Stimulated activated CD8-positive, alpha-beta memory T cell treated with anti-CD3 and anti-CD28 coated beads, Interleukin-4, amount 100 ng/mL, for 24 hours (primary cell): ENCODE measurements around the gene TRANK1.
"Not testable (repeated sequence)": the region's sequence is repeated elsewhere in the genome, so short reads cannot be mapped to it uniquely, and the experiment has no call there.

Source experiments
- DNase-seq: peaks from one replicate; pipeline ENCODE4 v3.0.0-alpha.2; 2020; ENCODE audit warnings: low read depth

Gene TRANK1

DNA sequence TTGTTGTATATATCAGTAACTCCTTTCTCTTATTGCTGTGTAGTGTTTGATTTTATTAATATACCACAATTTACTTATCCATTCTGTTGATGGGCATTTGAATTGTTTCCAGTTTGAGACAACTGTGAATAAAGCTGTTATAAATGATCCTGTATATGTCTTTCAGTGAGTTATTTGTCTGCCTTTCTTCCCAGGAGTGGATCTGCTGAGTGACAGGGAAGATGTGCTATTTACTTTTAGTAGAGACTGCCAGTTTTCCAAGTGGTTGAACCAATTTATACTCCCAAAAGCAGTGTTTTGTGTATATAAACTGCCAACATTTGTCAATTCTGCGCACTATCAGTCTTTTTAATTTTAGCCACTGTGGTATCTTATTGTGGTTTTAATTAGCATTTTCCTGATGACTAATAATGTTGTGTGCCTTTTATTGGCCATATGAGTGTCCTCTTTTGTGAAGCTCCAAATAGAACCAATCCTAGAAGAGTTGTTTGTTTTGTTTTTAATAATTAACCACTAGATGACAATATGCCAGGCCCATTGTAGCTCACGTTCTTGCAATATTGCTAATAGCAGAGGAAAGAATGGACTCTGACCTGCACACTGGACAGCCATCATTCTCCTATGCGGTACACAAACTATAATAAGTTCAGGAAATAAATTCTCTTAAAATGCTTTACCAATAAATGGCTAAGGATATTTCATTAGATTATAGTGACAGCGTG lies 25.3 kb downstream of the TRANK1 start:
- DNase-seq = no peak

DNA sequence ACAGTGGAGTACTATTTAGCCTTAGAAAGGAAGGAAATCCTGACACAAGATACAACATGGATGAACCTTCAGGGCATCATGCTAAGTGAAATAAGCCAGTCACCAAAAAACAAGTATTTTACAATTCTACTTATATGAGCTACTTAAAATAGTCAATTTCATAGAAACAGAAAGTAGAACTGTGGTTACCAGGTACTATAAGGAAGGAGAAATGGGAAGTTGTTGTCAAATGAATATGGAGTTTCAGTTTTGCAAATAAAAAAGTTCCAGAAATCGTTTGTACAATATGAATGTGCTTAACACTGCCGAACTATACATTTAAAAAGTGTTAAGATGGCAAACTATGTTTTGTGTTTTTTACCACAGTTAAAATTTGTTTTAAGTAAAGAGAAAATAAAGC lies 26.8 kb downstream of the TRANK1 start:
- DNase-seq = no peak

DNA sequence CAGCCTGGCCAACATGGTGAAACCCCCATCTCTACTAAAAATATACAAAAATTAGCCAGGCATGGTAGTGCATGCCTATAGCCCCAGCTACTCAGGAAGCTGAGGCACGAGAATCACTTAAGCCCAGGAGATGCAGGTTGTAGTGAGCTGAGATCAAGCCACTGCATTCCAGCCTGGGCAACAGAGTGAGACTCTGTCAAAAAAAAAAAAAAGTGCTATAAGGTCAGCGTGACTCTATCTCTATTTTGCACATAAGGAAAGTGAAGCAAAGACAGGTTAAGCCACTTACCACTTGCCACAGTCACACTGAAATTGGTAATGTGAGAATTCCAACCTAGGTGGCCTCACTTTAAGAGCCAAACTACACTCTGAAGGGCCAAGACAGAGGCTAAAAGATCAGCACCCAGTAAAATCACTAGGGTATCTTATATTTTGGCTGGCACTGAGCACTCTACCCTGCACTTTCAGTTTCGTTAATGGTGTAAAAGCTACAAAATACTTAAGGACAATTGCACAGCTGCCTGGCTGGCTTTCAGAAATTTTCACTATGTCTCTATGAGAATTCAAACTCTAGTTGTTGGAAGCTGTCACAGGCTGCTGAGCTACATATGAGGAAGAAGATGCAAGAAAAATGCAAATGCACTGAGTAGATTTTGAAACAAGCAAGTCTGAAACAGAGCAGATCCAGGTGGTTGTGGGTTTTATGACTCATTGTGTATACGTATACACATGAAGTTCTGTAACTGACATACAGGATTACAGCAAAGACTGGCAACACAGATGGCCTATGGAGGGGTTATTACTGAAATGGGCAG lies 32.7 kb downstream of the TRANK1 start:
- no peak for DNase-seq

DNA sequence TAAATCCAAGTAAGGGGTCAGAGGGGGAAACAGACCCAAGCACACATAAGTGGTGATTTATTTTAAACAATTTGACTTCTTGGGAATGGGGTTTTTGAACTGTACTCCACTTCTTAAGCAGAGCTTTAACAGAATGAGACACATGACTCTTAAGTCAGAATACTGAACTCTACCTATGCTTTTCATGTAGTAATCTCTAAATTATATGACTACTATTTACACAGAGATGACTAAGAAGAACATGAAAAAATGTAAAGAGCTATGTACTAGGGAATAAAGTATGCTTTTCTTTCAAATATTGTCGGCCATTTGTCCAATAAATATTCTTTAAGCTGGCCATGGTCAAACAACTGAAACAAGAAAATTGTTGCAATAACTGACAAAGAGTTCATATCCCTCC lies 35.2 kb downstream of the TRANK1 start:
- DNase-seq = no peak

DNA sequence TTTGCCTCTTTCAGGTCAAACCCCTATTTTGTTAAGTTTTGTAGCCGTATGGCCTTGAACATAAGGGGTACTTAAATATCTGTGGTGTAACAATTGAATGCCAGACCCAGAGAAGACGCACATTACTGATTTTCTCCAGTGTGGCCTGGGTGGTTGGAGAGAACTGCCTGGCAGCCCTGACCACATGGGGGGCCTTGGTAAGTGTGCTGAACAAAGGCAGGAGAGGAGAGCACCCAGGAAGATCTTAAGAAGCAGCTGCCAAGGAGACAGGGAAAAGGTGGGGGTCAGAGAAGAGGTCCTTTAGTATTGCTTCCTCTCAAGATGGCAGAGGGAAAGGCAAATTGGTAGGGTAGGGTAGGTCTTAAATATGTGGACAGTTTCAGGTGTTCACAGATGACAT lies 35.7 kb downstream of the TRANK1 start:
- DNase-seq = no peak

DNA sequence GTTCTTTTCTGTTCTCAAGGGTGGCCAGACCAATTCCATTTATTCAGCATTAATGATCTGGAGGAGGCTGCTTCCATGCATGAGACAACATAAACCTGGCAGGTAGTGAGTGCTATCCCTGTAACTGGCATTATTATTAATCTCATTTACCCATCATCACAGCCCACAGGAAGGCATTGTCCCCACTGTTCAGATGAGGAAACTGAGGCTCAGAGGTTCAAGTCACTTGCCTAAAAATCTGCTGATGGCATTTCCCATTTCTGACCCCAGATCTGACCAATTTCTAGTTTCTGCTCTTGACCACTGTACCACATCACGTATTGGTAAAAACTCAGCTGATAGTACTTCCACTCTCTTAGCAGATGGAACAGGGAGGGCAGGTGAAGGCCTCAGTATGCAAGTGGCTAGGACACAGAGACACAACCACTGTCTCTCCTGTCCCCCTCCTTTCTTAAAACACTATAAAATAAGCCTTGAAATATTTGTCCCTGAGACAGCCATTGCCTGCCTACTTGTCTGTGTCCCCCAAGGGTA lies 36.1 kb downstream of the TRANK1 start:
- no peak for DNase-seq

DNA sequence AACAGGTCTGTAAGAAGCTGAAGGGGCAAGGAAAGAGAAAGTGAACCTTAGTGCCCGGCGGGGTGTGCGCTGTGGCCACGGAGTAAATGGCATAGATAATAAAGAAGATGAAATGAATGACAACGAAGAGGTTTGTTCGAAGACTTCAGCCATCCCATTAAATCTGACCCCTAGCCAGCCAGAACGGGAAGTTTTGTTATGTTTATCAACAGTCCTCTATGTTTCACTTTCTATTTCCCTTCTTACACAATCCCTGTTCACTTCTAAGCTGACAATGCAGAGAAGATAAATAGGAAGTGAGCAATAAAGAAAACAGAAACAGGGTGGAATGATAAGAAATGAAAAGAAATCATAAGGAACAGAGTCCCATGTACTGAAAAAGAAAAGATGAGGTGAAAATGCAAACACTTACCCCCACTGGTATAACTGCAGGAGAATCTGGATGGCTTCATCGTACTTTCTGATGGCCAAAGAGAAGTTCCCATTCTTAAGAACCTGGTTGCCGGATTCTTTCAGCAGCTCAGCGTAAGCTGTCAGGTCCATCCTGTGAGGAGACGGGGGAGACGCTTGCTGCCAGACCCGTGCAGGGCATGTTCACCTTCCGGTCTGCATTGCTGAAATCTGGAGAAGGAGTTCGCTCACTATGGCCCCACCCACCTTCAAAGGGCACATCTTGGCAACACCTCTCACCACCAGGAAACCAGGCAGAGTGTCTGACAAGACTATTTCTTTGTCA lies 36.8 kb downstream of the TRANK1 start:
- peak; percentile 18 for DNase-seq

DNA sequence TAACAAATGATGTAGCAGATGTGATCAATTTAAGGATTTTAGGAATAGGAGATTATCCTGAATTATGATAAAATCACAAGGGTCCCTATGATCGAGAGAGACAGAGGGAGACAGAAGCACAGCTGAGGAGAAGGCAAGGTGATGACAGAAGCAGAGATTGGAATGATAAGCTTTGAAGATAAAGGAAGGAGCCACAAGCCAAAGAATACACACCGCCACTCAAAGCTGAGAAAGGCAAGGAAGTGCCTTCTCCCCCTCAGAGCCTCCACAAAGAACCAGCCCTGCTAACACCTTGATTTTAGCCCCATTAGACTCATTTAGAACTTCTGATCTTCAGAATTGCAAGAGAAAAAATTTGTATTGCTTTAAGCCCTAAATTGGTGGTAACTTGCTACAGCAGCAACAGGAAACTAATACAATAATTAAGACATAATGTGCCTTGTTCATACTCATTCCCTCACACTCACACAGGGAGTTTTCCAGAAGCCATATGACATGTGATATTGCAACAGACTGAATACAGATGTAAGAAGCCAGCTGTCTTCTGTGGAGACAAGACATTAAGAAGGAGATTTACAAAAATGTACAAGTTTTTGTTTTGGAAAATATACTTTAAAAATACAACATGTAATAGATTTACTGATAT lies 38.2 kb downstream of the TRANK1 start:
- DNase-seq = no peak

DNA sequence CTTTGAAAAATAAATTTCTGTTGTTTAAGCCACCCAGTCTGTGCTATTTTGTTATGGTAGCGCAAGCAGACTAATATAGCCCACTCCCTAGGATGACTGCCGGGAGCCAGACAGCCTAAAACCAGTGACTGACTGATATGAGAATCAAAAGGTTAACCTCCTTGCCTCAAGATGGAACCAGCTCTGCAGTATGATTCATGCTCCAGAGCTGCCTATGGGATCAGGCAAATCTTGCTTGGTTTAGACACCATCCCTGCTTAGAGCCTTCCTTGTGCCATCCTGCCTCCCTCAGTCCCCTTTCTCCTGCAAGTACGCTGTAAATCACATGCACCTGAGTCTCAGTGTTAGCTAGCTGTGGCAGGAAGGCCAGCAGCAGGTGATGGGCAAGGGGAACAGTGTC lies 39.3 kb downstream of the TRANK1 start:
- DNase-seq = no peak

DNA sequence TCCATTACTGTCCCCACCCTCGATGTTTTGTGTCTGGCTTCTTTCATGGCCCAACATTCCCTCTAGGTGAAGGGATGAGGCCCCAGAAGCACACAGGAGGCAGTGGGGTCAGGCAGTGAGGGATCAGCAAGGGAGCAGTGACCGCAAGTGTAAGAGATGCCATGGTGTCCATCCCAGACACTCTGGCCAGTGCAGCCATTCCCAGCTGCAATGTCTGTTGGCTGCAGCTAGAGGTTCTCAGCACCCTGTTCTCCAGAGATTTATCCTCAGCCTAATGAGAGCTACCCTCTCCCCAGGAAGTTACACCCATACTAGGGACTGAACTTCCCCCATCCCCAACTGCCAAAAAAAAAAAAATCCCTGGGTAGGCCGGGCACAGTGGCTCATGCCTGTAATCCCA lies 40.2 kb downstream of the TRANK1 start:
- DNase-seq = no peak

DNA sequence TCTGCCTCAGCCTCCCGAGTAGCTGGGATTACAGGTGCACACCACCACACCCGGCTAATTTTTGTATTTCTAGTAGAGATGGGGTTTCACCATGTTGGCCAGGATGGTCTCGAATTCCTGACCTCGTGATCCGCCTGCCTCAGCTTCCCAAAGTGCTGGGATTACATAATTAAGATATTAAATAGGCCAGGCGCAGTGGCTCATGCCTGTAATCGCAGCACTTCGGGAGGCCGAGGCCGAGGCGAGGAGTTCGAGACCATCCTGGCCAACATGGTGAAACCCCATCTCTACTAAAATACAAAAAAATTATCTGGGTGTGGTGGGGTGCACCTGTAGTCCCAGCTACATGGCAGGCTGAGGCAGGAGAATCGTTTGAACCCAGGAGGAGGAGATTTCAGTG lies 40.8 kb downstream of the TRANK1 start:
- not testable (repeated sequence) for DNase-seq

DNA sequence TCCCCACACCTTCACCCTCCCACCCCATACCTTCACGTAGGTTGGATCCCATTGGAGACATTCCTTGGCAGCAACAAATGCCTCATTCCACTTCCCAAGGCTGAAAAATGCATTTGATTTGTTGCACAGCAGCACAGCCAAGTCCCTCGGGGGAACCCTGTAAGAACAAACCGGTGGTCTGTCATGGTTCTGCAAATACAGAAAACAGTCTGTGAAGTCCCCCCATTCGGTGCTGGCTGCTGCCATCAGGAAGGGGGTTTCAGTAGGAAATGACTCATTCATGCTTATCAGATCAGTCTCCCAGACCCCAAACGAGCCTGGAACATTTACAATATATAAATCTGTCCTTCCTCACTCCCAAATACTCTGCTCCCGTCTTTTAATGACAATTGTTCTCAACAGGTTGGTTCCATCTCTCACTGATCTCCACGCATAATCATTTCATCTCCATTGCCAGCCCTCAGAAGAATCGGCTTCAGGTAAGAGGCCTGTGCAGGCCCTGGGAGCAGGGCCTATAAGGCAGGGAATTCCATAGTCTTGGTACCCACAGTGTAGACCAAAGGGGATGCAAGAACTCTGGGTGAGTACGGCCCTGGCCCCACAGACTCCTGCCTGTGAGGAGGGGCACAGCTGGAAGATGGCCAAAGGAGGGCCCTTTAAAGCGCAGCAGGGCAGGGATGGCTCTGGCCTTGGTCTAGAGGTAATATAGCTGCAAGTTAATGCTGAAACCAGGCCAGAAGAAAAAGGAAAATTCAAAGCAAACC lies 41.6 kb downstream of the TRANK1 start:
- no peak for DNase-seq

DNA sequence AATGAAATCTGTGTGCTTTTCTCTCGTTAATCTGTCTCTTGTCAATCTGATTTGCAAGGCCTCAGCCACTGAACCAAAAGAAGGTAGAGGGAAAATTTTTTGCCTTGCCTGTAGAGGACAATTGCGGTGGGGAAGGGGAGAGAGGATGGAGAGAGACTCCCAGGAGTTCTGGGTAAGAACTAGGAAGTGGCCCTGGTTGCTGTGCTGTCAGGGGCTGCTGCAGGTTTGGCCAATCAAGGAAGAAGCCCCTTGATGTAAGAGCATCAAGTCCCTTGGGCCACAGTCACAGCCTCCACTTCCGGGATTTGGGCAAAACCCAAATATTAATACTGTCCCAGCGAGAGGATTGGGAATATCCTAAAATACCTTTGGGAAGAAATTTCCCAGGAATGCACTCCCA lies 43.3 kb downstream of the TRANK1 start:
- DNase-seq = no peak

DNA sequence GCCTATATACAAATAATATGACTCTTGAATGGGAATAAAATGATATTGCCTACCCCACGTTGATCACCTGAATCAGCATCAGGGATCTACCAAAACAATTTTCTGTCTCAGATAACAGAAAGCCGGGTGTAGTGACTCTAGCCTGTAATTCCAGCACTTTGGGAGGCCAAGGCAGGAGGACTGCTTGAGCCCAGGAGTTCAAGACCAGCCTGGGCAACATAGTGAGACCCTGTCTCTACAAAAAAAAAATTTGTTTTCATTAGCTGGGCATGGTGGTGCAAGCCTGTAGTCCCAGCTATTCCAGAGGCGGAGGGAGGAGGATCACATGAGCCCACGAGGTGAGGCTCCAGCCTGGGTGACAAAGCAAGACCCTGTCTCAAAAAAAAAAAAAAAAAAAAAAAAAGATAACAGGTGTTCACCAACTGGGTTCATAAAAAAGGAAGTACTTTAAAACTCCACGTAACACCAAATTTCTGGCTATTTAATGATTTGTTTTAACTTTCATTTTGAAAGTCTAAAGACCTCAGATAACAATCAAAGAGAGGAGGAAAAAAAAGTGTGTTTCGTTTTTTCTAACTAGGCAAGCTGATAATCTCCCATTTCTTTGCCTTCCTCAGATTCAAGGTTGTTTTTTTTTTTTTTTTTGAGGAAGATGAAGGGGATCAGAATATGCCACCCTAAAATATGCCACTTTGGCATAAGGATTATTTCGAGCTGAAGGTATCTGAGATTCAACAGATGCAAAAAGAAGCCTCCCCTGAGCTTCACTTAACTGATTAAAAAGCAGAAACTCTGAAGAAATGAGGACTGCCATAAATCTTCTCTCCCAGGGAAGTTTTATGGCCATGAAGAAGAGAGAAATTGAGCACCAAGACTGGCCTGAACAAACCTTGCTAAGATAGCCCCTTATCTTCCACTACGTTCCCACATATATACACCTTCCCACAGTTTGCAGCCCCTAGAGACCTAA lies 44.1 kb downstream of the TRANK1 start:
- no peak for DNase-seq

DNA sequence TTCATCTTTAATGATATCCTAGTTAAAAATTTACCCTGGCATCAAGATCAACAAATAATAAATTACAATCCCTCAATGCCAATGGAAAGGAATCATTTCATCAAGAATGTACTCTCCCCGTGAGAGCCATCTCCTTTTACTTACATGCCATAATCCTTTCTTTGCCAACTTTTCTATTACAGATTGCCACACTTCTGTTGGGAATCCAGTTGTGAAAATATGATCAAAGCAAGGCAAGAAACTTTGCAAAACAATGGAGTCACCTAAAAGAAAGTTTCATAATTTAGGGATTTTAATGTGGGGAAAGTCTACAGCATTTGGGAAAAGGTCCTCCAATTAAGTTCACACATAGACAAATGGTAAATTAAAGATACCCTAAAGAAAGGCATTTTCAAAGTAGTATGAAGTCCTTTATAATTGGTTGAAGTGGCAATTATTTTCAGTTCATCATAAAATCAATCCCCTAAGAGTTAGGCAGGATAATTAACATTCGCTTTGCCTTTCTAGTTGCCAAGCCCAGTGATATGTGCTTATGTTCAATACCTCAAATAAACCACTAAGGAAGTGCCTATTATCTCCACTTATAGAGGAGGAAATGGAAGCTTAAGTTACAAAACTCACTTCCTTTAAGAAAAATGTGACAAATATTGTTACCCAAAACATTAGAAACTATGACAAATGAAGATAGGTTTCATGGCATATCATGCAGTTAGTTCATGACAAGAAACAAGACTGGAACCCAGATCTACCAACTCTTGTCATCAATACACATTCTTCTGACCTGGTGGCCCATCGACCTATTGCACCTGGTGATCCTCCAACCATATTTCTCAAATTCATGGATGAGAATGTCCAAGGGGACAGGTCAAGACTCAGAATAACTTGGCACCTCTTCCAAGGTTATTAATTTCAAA lies 49.1 kb downstream of the TRANK1 start:
- no peak for DNase-seq

DNA sequence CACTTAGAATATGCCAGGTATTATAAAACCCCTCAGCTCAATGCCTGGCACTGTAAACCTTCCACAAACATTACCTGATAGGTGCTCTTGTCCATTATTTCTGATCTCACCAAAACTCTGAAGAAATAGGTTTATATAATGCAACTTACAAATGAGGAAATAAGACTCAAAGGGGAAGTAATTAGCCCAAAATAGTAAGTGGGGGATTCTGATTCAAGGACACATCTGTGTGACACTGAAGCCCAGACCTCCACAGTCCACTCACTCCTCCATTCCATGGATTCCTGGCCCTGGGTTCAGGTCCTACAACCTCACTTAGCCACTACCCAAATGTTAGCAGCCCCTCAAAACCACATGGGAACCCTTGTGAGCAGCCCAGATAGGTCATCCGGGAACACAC lies 49.9 kb downstream of the TRANK1 start:
- DNase-seq = no peak

DNA sequence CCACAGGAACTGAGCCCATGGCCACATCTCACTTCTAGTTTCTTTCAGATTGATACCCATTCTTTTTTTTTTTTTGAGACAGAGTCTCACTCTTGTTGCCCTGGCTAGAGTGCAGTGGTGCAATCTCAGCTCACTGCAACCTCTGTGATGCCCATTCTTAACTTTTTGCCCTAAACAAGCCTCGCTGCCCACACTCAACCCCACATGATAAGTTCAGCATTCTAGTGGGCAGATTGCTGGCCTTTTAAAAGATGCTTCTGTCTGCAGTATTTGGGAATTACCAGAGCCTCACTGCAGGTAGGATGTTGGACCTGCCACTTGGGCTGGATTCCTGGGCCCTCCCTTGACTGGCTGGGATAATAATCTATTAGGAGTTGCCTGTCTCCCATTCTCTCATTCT lies 51.0 kb downstream of the TRANK1 start:
- no peak for DNase-seq

DNA sequence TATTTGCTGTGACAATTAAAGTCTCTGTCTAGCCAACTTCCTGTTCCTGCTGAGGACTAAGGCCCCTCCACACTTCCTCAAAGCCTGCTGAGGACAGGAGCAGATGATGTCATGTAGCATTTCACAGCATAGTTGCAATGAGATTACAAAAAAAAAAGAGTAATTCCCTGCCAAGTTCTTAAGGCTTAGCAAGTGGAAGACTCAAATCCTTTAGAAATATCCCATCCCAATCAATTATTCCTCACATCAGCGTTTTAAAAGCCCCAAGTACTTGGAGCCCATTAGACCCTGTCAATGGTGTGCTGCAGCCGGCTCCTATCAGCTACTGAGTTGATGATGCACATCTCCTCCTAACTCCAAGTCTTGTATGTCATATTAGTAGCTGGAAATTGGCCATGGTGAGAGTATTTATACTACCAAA lies 51.7 kb downstream of the TRANK1 start:
- no peak for DNase-seq
